ENCODE measurements around the gene ATG4D. TPM values are rescaled to one million over a fixed set of nuclear protein-coding genes. Genes with fewer than 3 reads are reported as not detected.

Gene ATG4D
- total RNA-seq, 4 donors from 2014 or later = 46.5 to 59.3 (median 51.4) TPM

- 20 to 56% methylated on average over 6 to 24 of the region's 107 CpGs for WGBS, 2 donors
- TF ChIP-seq POLR2A (IDR thresholded peaks at IDR 0.05) (no peak), CTCF (IDR thresholded peaks at IDR 0.05) (no peak)
Measured at GRCh38 chr19:10514211-10515145, 29.2 kb upstream of the ATG4D start.

GRCh38 chr19:10516064-10516385 is 27.7 kb upstream of the ATG4D start:
- Histone ChIP-seq H3K27ac (peak overlapping the region; percentile 31 to 88 (median 86)), H3K9me3 (no peaks in the 10 kb centered on the region), H3K4me3 (peak overlapping the region; percentile 52 to 74 (median 61)), H3K36me3 (peaks cover 0 to 19% (median 3%) of the 10 kb centered on the region in 3 donors), H3K4me1 (peaks cover 30 to 95% (median 36%) of the 10 kb centered on the region in 3 donors), H3K27me3 (peaks cover 0 to 88% (median 10%) of the 10 kb centered on the region in 4 donors)
- DNase-seq = no peak
- intact Hi-C loops (cut with DNase I) = no loop called here
- 51 to 70% methylated on average over 5 of the region's 5 CpGs for WGBS, 2 donors
- TF ChIP-seq POLR2A (IDR thresholded peaks at IDR 0.05) (no peak), CTCF (IDR thresholded peaks at IDR 0.05) (no peak)

More at GRCh38 chr19:10514211-10515145, 29.2 kb upstream of the ATG4D start:
- Histone ChIP-seq H3K4me1 (peaks cover 42 to 97% (median 43%) of the 10 kb centered on the region in 3 donors), H3K36me3 (peaks cover 0 to 19% (median 3%) of the 10 kb centered on the region in 3 donors), H3K27ac (peak overlapping the region in 3 of 4 donors; percentile 86 to 88 (median 86)), H3K9me3 (no peaks in the 10 kb centered on the region), H3K4me3 (peak overlapping the region in 3 of 4 donors; percentile 56 to 74 (median 66)), H3K27me3 (peaks cover 0 to 92% (median 10%) of the 10 kb centered on the region in 4 donors)
- intact Hi-C loops (cut with DNase I) = loop anchor here (5.0 kb wide), 1 partner anchor 38 kb away; no protein-coding TSS in a partner anchor
- no peak for DNase-seq

DNA sequence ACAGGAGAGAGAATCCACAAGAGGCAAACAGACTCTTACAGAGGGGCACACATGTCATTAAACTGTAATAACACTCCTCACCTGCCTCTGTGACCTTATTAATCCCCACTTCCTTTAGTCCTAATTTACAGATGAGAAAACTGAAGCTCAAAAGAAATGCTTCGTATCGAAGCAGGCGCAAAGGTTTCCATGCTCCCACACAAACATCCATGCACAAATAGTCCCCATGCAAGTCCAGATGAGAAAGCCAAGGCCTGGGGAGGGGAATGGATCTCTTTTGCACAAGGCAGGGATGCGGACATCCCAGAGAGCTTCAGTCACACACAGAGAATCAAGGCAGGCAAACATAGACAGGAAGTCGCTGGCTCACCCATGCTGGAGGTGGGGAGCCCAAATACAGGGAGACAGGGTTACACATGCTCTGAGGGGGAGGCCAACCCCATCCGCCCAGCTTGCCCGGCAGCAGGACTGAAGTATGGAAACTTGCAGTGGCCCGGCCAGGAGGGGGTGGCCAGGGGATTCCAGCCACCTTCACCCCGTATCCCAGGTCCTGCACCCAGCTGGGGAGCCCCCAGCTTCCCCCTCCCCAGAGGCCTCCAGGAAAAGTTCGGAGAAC is 26.9 kb upstream of the ATG4D start:
- Histone ChIP-seq H3K27me3 (peaks cover 0 to 81% (median 10%) of the 10 kb centered on the region in 4 donors), H3K36me3 (peaks cover 0 to 19% (median 3%) of the 10 kb centered on the region in 3 donors), H3K9me3 (no peaks in the 10 kb centered on the region), H3K4me3 (peak overlapping the region; percentile 52 to 74 (median 61)), H3K27ac (peak overlapping the region; percentile 73 to 88 (median 86)), H3K4me1 (peaks cover 35 to 95% (median 38%) of the 10 kb centered on the region in 3 donors)
- intact Hi-C loops (cut with DNase I) = no loop called here
- DNase-seq = no peak
- WGBS, 2 donors = 26 to 49% methylated on average over 5 to 8 of the region's 10 CpGs
- TF ChIP-seq CTCF (IDR thresholded peaks at IDR 0.05) = no peak
- TF ChIP-seq POLR2A (IDR thresholded peaks at IDR 0.05) = no peak

DNA sequence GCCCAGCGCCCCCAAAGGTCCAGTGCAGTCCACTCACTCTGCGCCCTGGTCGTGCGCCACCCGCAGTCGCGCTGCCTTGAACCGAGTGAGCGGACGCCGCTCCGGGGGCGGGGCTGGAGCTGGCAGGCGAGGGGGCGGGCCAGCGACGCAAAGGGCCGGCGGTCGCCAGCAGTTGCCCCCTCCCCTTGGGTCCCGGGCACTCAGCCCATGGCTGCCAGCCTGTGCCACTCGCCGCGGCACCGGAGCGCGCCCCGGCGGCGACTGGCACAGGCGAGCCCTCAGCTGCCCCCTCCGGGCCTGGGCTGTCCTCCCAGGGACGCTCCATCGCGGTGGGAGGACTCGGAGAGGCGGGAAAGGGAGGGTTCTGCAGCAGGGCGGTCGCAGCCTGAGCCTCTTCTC is 26.3 kb upstream of the ATG4D start, which contains the start of gene S1PR5:
TSS of gene S1PR5 (minus strand) at position 87 of the 399 bp plus-strand sequence. CDS start 2,436 bp downstream, outside the sequence.
- H3K9me3 ChIP-seq = no peaks in the 10 kb centered on the region
- H3K4me3 ChIP-seq = peak within 1 kb of the TSS; percentile 52 to 74 (median 61)
- peaks cover 38 to 97% (median 39%) of the 10 kb centered on the region in 3 donors for H3K4me1 ChIP-seq
- TF ChIP-seq CTCF (IDR thresholded peaks at IDR 0.05) = no peak
- peak in 1 of 4 donors; percentile 32 for TF ChIP-seq POLR2A (IDR thresholded peaks at IDR 0.05)
- no peak for DNase-seq
- H3K36me3 ChIP-seq = peaks cover 0 to 19% (median 3%) of the 10 kb centered on the region in 3 donors
- intact Hi-C loops (cut with DNase I) = no loop called here
- peaks cover 0 to 77% (median 10%) of the 10 kb centered on the region in 4 donors for H3K27me3 ChIP-seq
- peak within 1 kb of the TSS; percentile 73 to 88 (median 86) for H3K27ac ChIP-seq
- no CpG with 5 or more reads among the region's 39 CpGs for WGBS, 2 donors
